HG02763 (cell line): Measurements from ENCODE around the gene ASB14.

Experiments used
- ATAC-seq: cut with Tn5 transposase; IDR thresholded peaks from one replicate; pipeline ENCODE4 v1.9.1; 2021; ENCODE audit warnings: mild to moderate bottlenecking, moderate library complexity; ENCODE audit not compliant: unreplicated experiment

The ASB14 gene

GRCh38 chr3:57261929-57262328 lies 30.6 kb downstream of the ASB14 start:
- ATAC-seq, result no peak

GRCh38 chr3:57261119-57261518 lies 31.4 kb downstream of the ASB14 start:
- no peak for ATAC-seq

DNA sequence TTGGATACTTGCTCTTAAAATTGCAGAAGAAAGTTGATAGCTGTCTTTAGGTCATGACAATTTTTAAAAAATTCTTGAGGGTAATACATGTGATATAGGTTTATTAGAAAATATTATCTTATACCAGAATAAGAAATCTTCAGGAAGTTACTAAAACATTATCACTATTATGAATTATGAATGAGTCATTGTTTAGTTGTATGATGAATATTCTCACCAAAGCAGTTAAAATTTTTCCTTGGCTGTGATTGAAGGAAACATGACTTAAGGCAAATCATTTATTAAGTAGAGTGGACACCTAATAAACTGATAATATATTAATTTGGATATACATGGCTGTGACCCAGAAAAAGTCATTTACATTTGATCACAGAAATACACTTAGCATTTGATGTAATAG lies 34.8 kb downstream of the ASB14 start:
- no peak for ATAC-seq

DNA sequence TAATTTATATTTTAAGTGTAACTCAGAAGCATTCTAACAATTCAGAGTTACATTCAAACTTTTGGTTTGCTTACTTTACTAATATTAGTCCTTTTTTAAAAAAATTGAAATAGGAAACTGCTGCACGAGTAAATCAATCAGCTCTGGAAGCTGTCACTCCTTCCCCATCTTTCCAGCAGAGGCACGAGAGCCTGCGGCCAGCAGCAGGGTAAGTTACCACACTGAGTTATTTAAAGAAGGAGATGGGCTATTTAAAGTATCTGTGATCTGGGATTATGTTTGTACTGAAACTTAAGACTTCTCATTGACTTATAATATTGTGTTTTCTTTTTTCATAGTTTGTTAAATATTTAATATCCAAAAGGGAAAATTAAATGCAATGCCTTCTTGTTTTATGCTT lies 35.6 kb downstream of the ASB14 start:
- ATAC-seq, result no peak

- no peak for ATAC-seq
Measured at GRCh38 chr3:57252404-57252803, 40.1 kb downstream of the ASB14 start.

DNA sequence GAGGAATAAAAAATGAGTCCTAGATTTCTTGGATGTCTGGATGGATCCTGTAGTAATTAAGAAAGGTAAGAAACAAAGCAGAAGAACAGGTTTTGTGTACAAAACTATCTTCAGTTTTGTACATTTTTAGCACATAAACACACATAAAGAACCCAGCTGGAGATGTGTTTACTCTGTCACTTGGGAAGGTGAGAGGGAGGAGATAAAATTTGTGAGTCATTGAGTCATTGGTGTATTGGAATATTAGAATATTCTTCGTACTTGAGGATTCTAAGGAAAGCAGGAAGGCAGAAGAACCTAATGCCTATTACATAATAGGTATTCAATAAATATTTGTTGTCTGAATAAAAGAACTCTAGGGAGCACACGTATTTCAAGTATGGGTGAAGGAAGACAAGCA lies 47.5 kb downstream of the ASB14 start:
- ATAC-seq, result no peak

DNA sequence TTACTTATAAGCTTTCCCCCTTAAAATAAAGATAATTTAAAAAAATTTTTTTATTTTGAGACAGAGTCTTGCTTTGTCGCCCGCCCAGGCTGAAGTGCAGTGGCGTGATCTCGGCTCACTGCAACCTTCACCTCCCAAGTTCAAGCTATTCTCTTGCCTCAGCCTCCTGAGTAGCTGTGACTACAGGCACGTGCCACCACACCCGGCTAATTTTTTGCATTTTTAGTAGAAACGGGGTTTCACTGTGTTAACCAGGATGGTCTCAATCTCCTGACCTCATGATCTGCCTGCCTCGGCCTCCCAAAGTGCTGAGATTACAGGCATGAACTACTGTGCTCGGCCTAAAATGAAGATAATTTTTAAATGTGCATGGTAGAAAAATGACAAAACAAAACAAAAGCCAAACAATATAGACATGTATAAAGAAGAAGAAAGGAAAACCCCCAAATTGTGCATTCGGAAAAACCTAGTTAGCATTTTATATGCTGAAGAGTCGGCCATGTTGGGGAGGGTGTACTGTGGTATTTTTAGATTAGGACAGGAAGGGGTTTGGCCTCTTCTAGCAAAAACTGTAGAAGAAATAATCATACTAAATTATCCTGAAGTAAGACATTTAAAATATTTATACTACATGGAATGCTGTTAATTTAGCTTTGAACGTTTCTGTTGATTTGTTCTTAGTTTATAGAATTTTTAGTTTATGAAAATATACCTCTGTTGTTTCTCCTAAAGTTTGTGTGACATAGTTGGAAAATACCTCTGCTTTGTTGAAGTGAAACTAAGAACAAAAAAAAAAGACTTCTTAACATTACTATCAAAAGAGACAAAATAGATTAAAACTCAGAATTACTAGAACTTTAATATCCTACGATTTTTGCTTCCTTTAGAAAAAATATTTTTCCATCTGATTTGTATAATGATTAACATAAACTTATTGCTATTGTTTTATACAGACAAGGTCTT lies 57.6 kb downstream of the ASB14 start:
- no peak for ATAC-seq

- ATAC-seq, result no peak
Measured at GRCh38 chr3:57233799-57234198, 58.7 kb downstream of the ASB14 start.

- no peak for ATAC-seq
Measured at GRCh38 chr3:57230006-57230405, 62.5 kb downstream of the ASB14 start.

- ATAC-seq, result peak; percentile 31
Measured at GRCh38 chr3:57227930-57228751, 64.3 kb downstream of the ASB14 start.

- ATAC-seq, result peak; percentile 91
Measured at GRCh38 chr3:57227204-57227929, 65.1 kb downstream of the ASB14 start, which contains the start of gene APPL1. APPL1 (plus strand) TSS chr3:57227729; CDS start chr3:57227884, 155 bp downstream.

DNA sequence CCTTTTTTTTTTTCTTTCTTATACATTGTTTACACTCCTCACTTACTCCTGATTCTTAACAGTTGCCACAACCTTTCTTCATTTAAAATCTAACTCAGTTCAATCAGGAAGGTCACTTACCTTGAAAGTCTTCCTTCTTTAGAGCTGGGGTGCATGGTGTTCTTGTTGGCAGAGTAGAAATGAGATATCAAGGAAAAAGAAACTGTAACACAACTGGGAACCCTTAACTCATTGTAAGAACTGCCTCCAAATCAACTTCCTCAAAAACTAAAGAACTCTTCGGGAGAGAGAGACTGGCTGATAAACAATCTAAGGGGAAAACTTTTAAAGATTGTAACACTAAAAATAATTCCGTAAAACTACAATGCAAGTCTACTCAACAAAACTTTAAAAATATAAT lies 66.3 kb downstream of the ASB14 start:
- no peak for ATAC-seq

- no peak for ATAC-seq
Measured at GRCh38 chr3:57224856-57225255, 67.6 kb downstream of the ASB14 start.

- ATAC-seq, result no peak
Measured at GRCh38 chr3:57221883-57222282, 70.6 kb downstream of the ASB14 start.
